Gastrocnemius medialis (tissue), 4 donors: Measurements from ENCODE around the gene ERC2. TPM values are rescaled to one million over a fixed set of nuclear protein-coding genes. Genes with fewer than 3 reads are reported as not detected.

Source experiments
- ATAC-seq, 2 donors: fragments of 150-250 bp; one replicate each; pipeline ENCODE4 v1.9.1; 2016
- DNase-seq, 2 donors: peaks; one replicate each; pipeline ENCODE4 v3.0.0-alpha.2; 2019
- H3K27ac ChIP-seq, 4 donors: fragments of 200-600 bp; sonication (generic); 1 replicate in 1 of 4; 2 replicates in 3 of 4; pipeline ENCODE4 v1.5.1; 2016 to 2018; ENCODE audit warnings: mild to moderate bottlenecking in 2 of 4, moderate library complexity in 1 of 4
- H3K27me3 ChIP-seq, 3 donors: fragments of 200-600 bp; sonication (generic) in 2 of 3; 1 replicate in 1 of 3; 2 replicates in 2 of 3; pipeline versions ENCODE4 v1.5.1 to v1.6.0; 2016 to 2019; ENCODE audit warnings: mild to moderate bottlenecking in 1 of 3, moderate library complexity in 1 of 3
- H3K36me3 ChIP-seq, 2 donors: fragments of 200-600 bp; sonication (generic) in 1 of 2; one replicate each; pipeline ENCODE4 v1.5.1; 2017 to 2018
- H3K4me1 ChIP-seq, 2 donors: fragments of 200-600 bp; sonication (generic) in 1 of 2; one replicate each; pipeline ENCODE4 v1.5.1; 2016 to 2017; ENCODE audit warnings: mild to moderate bottlenecking in 2 of 2
- H3K4me3 ChIP-seq, 4 donors: fragments of 200-600 bp; sonication (generic) in 3 of 4; 1 replicate in 1 of 4; 2 replicates in 3 of 4; pipeline ENCODE4 v1.5.1; 2016 to 2019; ENCODE audit warnings: mild to moderate bottlenecking in 2 of 4
- H3K9me3 ChIP-seq, 3 donors: fragments of 200-600 bp; sonication (generic) in 2 of 3; 1 replicate in 1 of 3; 2 replicates in 2 of 3; pipeline ENCODE4 v1.5.1; 2016 to 2019
- POLR2A ChIP-seq, 2 donors: fragments of 450-650 bp; IDR thresholded peaks; one replicate each; pipeline ENCODE4 v1.6.1; 2017; ENCODE audit warnings: antibody characterized with exemption in 2 of 2, mild to moderate bottlenecking in 2 of 2, moderate library complexity in 2 of 2
- in situ Hi-C, 4 donors: fragments of 200-750 bp; cut with MboI; loops; one replicate each; pipeline versions ENCODE4 v1.15.0 to v1.8.0; 2017; ENCODE audit warnings: low sequenced_read_pairs in 4 of 4
- intact Hi-C: fragments of 100-400 bp; cut with DNase I; formaldehyde crosslinking; loops from one replicate; pipeline ENCODE4 v1.15.1; 2023; ENCODE audit warnings: low total_unique reads
- total RNA-seq, 4 donors: library from RNA; depleted of rRNA; stranded (reverse); fragments of >200 nt; gene quantifications; one replicate each; pipeline versions ENCODE4 v1.1.0 to v1.2.3, GENCODE V29; 2016
- TF ChIP-seq, protein P1 (sequence below), 5 experiments: fragments of 450-650 bp in 3 of 5; fragments of 200-600 bp in 2 of 5; sonication (generic) in 2 of 5; IDR thresholded peaks in 4 of 5; conservative IDR thresholded peaks in 1 of 5; 1 replicate in 4 of 5; 2 replicates in 1 of 5; pipeline ENCODE4 v1.5.1; 2016 to 2019; ENCODE audit warnings: antibody characterized with exemption in 5 of 5, mild to moderate bottlenecking in 3 of 5, moderate library complexity in 3 of 5

Gene ERC2
- total RNA-seq, 4 donors from 2014 or later: not detected

- DNase-seq: no peak
- intact Hi-C loops: no loop called here
- Histone ChIP-seq H3K9me3 (no peaks in the 10 kb centered on the region), H3K27me3 (no peaks in the 10 kb centered on the region), H3K36me3 (no peaks in the 10 kb centered on the region), H3K27ac (no peak overlapping the region), H3K4me1 (no peaks in the 10 kb centered on the region), H3K4me3 (no peak overlapping the region)
- TF ChIP-seq POLR2A (IDR thresholded peaks at IDR 0.05): no peak
- TF ChIP-seq, protein P1, sequence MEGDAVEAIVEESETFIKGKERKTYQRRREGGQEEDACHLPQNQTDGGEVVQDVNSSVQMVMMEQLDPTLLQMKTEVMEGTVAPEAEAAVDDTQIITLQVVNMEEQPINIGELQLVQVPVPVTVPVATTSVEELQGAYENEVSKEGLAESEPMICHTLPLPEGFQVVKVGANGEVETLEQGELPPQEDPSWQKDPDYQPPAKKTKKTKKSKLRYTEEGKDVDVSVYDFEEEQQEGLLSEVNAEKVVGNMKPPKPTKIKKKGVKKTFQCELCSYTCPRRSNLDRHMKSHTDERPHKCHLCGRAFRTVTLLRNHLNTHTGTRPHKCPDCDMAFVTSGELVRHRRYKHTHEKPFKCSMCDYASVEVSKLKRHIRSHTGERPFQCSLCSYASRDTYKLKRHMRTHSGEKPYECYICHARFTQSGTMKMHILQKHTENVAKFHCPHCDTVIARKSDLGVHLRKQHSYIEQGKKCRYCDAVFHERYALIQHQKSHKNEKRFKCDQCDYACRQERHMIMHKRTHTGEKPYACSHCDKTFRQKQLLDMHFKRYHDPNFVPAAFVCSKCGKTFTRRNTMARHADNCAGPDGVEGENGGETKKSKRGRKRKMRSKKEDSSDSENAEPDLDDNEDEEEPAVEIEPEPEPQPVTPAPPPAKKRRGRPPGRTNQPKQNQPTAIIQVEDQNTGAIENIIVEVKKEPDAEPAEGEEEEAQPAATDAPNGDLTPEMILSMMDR (IDR thresholded peaks at IDR 0.05 in 4 of 5, conservative IDR thresholded peaks at IDR 0.05 in 1 of 5): no peak
- in situ Hi-C loops: no loop called here
- no peak for ATAC-seq
Observed at GRCh38 chr3:56398659-56399058, 69.6 kb downstream of the ERC2 start.

GRCh38 chr3:56397798-56398197 is 70.5 kb downstream of the ERC2 start:
- no peaks in the 10 kb centered on the region for H3K9me3 ChIP-seq
- intact Hi-C loops (no loop called here), in situ Hi-C loops (no loop called here)
- H3K4me1 ChIP-seq: no peaks in the 10 kb centered on the region
- no peaks in the 10 kb centered on the region for H3K27me3 ChIP-seq
- ATAC-seq: no peak
- DNase-seq: no peak
- no peak for TF ChIP-seq POLR2A (IDR thresholded peaks at IDR 0.05)
- TF ChIP-seq, protein P1 (IDR thresholded peaks at IDR 0.05 in 4 of 5, conservative IDR thresholded peaks at IDR 0.05 in 1 of 5): no peak
- H3K36me3 ChIP-seq: no peaks in the 10 kb centered on the region
- H3K27ac ChIP-seq: no peak overlapping the region
- no peak overlapping the region for H3K4me3 ChIP-seq

- H3K4me3 ChIP-seq: no peak overlapping the region
- TF ChIP-seq POLR2A (IDR thresholded peaks at IDR 0.05): no peak
- TF ChIP-seq, protein P1 (IDR thresholded peaks at IDR 0.05 in 4 of 5, conservative IDR thresholded peaks at IDR 0.05 in 1 of 5): no peak
- no peaks in the 10 kb centered on the region for H3K4me1 ChIP-seq
- no peaks in the 10 kb centered on the region for H3K9me3 ChIP-seq
- intact Hi-C loops: no loop called here
- H3K27me3 ChIP-seq: no peaks in the 10 kb centered on the region
- in situ Hi-C loops: no loop called here
- H3K27ac ChIP-seq: no peak overlapping the region
- H3K36me3 ChIP-seq: no peaks in the 10 kb centered on the region
- no peak for DNase-seq
- no peak for ATAC-seq
Observed at GRCh38 chr3:56389183-56389830, 79.0 kb downstream of the ERC2 start.

- Histone ChIP-seq H3K27me3 (no peaks in the 10 kb centered on the region), H3K9me3 (no peaks in the 10 kb centered on the region), H3K27ac (no peak overlapping the region), H3K36me3 (no peaks in the 10 kb centered on the region), H3K4me1 (no peaks in the 10 kb centered on the region), H3K4me3 (no peak overlapping the region)
- no peak for TF ChIP-seq POLR2A (IDR thresholded peaks at IDR 0.05)
- TF ChIP-seq, protein P1 (IDR thresholded peaks at IDR 0.05 in 4 of 5, conservative IDR thresholded peaks at IDR 0.05 in 1 of 5): no peak
- DNase-seq: no peak
- intact Hi-C loops (no loop called here), in situ Hi-C loops (no loop called here)
- ATAC-seq: no peak
Observed at GRCh38 chr3:56383092-56383491, 85.2 kb downstream of the ERC2 start.
